Germinal center (tissue), 1 donor: ENCODE data around the gene ETF1.

Experiments
- DNase-seq: peaks from one replicate; pipeline ENCODE4 v3.0.0; 2012; ENCODE audit warnings: mixed read lengths, low spot score

The ETF1 gene

GRCh38 chr5:138542956-138543729 is at the start of gene ETF1:
Gene ETF1, minus strand, starts transcription at chr5:138543236. Its CDS starts 318 bp downstream, at chr5:138542918.
- DNase-seq, result peak; percentile 99

- DNase-seq, result no peak
Observed at GRCh38 chr5:138588013-138588788, 45.2 kb upstream of the ETF1 start.

GRCh38 chr5:138585157-138585556 is 42.1 kb upstream of the ETF1 start:
- DNase-seq, result no peak

- no peak for DNase-seq
Observed at GRCh38 chr5:138583984-138584637, 41.1 kb upstream of the ETF1 start.

GRCh38 chr5:138582959-138583358 is 39.9 kb upstream of the ETF1 start:
- DNase-seq, result no peak

- DNase-seq, result no peak
Observed at GRCh38 chr5:138580777-138581176, 37.7 kb upstream of the ETF1 start.

GRCh38 chr5:138580001-138580400 is 37.0 kb upstream of the ETF1 start:
- DNase-seq, result no peak

GRCh38 chr5:138579517-138579863 is 36.5 kb upstream of the ETF1 start:
- DNase-seq, result no peak

- no peak for DNase-seq
Observed at GRCh38 chr5:138577452-138577851, 34.4 kb upstream of the ETF1 start.

GRCh38 chr5:138575194-138576015 is 32.4 kb upstream of the ETF1 start, which contains the start of gene HSPA9:
Gene HSPA9, minus strand, starts transcription at chr5:138575401. Its CDS starts 83 bp downstream, at chr5:138575318.
- DNase-seq, result peak; percentile 99

GRCh38 chr5:138574744-138575193 is 31.7 kb upstream of the ETF1 start:
- DNase-seq, result no peak

GRCh38 chr5:138573949-138574670 is 31.1 kb upstream of the ETF1 start:
- DNase-seq, result peak; percentile 55

GRCh38 chr5:138573223-138573622 is 30.2 kb upstream of the ETF1 start:
- DNase-seq, result no peak

- DNase-seq, result no peak
Observed at GRCh38 chr5:138570871-138571270, 27.8 kb upstream of the ETF1 start.

GRCh38 chr5:138569782-138570181 is 26.7 kb upstream of the ETF1 start:
- DNase-seq, result no peak

- DNase-seq, result no peak
Observed at GRCh38 chr5:138568061-138568824, 25.2 kb upstream of the ETF1 start.

GRCh38 chr5:138566792-138567191 is 23.8 kb upstream of the ETF1 start:
- DNase-seq, result no peak

GRCh38 chr5:138565100-138565821 is 22.2 kb upstream of the ETF1 start:
- no peak for DNase-seq

- no peak for DNase-seq
Observed at GRCh38 chr5:138564242-138564641, 21.2 kb upstream of the ETF1 start.
